Upper lobe of left lung (tissue), 6 donors: Measurements from ENCODE around the gene MSH6. TPM values are rescaled to one million over a fixed set of nuclear protein-coding genes. Genes with fewer than 3 reads are reported as not detected.

Experiments used
- ATAC-seq, 2 donors: fragments of 200-7000 bp; cut with Tn5 transposase; one replicate each; pipeline ENCODE4 v1.9.1; 2022; ENCODE audit warnings: mild to moderate bottlenecking in 2 of 2, moderate library complexity in 2 of 2; ENCODE audit not compliant: low FRiP score in 2 of 2
- DNase-seq, 2 donors: peaks; one replicate each; pipeline ENCODE4 v3.0.0-alpha.2; 2019 to 2020
- H3K27ac ChIP-seq, 4 donors: fragments of 200-600 bp; sonication (generic); one replicate each; pipeline ENCODE4 v1.5.1; 2016 to 2019
- H3K27me3 ChIP-seq, 4 donors: fragments of 200-600 bp; sonication (generic); one replicate each; pipeline ENCODE4 v1.5.1; 2017 to 2019
- H3K36me3 ChIP-seq, 4 donors: fragments of 200-600 bp; sonication (generic); one replicate each; pipeline ENCODE4 v1.5.1; 2016 to 2019
- H3K4me1 ChIP-seq, 4 donors: fragments of 200-600 bp; sonication (generic); one replicate each; pipeline ENCODE4 v1.5.1; 2018 to 2019
- H3K4me3 ChIP-seq, 4 donors: fragments of 200-600 bp; sonication (generic); one replicate each; pipeline ENCODE4 v1.5.1; 2017 to 2019; ENCODE audit warnings: mild to moderate bottlenecking in 2 of 4, moderate library complexity in 1 of 4
- H3K9me3 ChIP-seq, 4 donors: fragments of 200-600 bp; sonication (generic); one replicate each; pipeline ENCODE4 v1.5.1; 2018 to 2019
- CTCF ChIP-seq, 6 experiments: fragments of 450-650 bp in 4 of 6; fragments of 200-600 bp in 2 of 6; sonication (generic) in 2 of 6; IDR thresholded peaks; one replicate each; pipeline ENCODE4 v1.5.1; 2016 to 2019; ENCODE audit warnings: antibody characterized with exemption in 6 of 6
- EP300 ChIP-seq, 4 donors: sonication (generic); formaldehyde crosslinking; IDR thresholded peaks; one replicate each; pipeline ENCODE4 v1.5.1; 2017; ENCODE audit warnings: antibody characterized with exemption in 4 of 4, control low read depth in 2 of 4
- POLR2A ChIP-seq, 4 donors: fragments of 450-650 bp; IDR thresholded peaks; one replicate each; pipeline ENCODE4 v1.5.1; 2016 to 2017; ENCODE audit warnings: antibody characterized with exemption in 4 of 4, mild to moderate bottlenecking in 2 of 4
- POLR2AphosphoS5 ChIP-seq, 2 donors: sonication (generic); formaldehyde crosslinking; IDR thresholded peaks; one replicate each; pipeline ENCODE4 v1.5.1; 2017; ENCODE audit warnings: antibody characterized with exemption in 2 of 2
- WGBS, 2 donors: methylation state at CpG; one replicate each; pipeline ENCODE4 v1.1.5; 2017 to 2018; 5-methylcytosine and 5-hydroxymethylcytosine counted together
- total RNA-seq, 6 donors: library from RNA; depleted of rRNA in 4 of 6; stranded (reverse); fragments of >200 nt in 4 of 6; gene quantifications; one replicate each; pipeline versions ENCODE4 v1.1.0 to v1.2.1, GENCODE V29; 2016 to 2021
- donor health status: DM: no; HTN: no; CAD: no; lungs with moderate emphysema.
- donor health status: DM: no; HTN: yes; CAD: no; lungs with severe emphysema.

The MSH6 gene
- total RNA-seq, 6 donors from 2014 or later: 21.6 to 35.5 (median 30.3) TPM

DNA sequence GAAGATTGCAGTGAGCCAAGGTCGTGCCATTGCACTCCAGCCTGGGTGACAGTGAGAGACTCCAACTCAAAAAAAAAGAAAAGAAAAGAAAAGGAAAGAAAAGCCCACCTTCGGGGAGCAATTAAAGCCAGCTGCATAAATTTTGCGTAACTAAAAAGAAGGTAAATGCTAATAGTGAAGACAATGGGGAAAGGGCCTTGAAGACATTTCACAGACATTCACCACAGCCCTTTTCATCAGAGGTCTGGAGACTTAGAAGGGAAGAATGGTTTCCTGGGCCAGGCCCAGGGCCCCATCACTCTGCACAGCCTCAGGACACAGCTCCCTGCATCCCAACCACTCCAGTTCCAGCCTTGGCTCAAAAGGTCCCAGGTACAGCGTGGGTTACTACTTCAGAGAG lies 35.1 kb upstream of the MSH6 start:
- DNase-seq (no peak), ATAC-seq (no peak)
- Histone ChIP-seq H3K27me3 (no peaks in the 10 kb centered on the region), H3K4me1 (peaks cover 0 to 10% (median 0%) of the 10 kb centered on the region in 4 donors), H3K9me3 (peaks cover 6 to 13% (median 10%) of the 10 kb centered on the region in 4 donors), H3K36me3 (no peaks in the 10 kb centered on the region), H3K4me3 (no peak overlapping the region), H3K27ac (no peak overlapping the region)
- TF ChIP-seq POLR2A (IDR thresholded peaks at IDR 0.05) (no peak), POLR2AphosphoS5 (IDR thresholded peaks at IDR 0.05) (no peak), EP300 (IDR thresholded peaks at IDR 0.05) (no peak), CTCF (IDR thresholded peaks at IDR 0.05) (no peak)
- 88 to 97% methylated on average over 4 of the region's 4 CpGs for WGBS, 2 donors

DNA sequence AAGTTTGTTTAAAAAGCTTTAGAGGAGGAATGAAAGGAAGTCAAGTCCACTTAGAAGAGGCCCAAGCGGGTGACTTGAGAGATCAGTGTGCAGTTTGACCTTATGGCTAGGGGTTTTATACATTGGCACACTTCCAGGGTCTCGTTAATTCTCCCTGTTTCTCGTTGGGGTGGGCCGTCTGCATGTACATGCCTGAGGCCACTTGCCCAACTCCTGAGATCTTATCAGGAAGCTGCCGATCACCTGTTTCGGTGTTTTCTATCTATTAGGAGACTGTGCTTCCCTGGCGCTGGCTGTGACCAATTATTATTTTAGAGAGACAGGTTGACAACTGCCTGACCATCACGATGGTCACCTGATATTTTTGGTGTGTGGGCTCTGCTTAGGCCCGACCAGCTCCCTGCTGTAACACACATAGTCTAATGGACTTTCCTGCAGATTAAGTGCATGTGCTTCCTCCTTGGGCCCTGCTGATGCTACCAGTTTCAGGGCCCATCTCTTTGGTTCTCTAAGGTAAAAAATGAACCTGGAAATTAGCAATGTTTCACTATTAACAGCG lies 31.0 kb upstream of the MSH6 start:
- H3K4me1 ChIP-seq: peaks cover 0 to 16% (median 0%) of the 10 kb centered on the region in 4 donors
- no peak for DNase-seq
- peak overlapping the region in 2 of 4 donors; percentile 18 to 61 for H3K27ac ChIP-seq
- H3K9me3 ChIP-seq: peaks cover 6 to 12% (median 10%) of the 10 kb centered on the region in 4 donors
- 60 to 64% methylated on average over 10 of the region's 10 CpGs for WGBS, 2 donors
- no peaks in the 10 kb centered on the region for H3K36me3 ChIP-seq
- no peaks in the 10 kb centered on the region for H3K27me3 ChIP-seq
- TF ChIP-seq EP300 (IDR thresholded peaks at IDR 0.05) (no peak), POLR2A (IDR thresholded peaks at IDR 0.05) (no peak), CTCF (IDR thresholded peaks at IDR 0.05) (no peak), POLR2AphosphoS5 (IDR thresholded peaks at IDR 0.05) (no peak)
- H3K4me3 ChIP-seq: no peak overlapping the region
- peak in 1 of 2 donors; percentile 22 for ATAC-seq

- Histone ChIP-seq H3K27me3 (no peaks in the 10 kb centered on the region), H3K9me3 (no peaks in the 10 kb centered on the region), H3K27ac (no peak overlapping the region), H3K4me3 (no peak overlapping the region), H3K4me1 (peaks cover 0 to 6% (median 3%) of the 10 kb centered on the region in 4 donors), H3K36me3 (no peaks in the 10 kb centered on the region)
- 65 to 66% methylated on average over 3 of the region's 3 CpGs for WGBS, 2 donors
- TF ChIP-seq POLR2A (IDR thresholded peaks at IDR 0.05) (no peak), POLR2AphosphoS5 (IDR thresholded peaks at IDR 0.05) (no peak), EP300 (IDR thresholded peaks at IDR 0.05) (no peak), CTCF (IDR thresholded peaks at IDR 0.05) (no peak)
- ATAC-seq: no peak
- DNase-seq: no peak
Observed at GRCh38 chr2:47767497-47767844, 15.5 kb upstream of the MSH6 start.

DNA sequence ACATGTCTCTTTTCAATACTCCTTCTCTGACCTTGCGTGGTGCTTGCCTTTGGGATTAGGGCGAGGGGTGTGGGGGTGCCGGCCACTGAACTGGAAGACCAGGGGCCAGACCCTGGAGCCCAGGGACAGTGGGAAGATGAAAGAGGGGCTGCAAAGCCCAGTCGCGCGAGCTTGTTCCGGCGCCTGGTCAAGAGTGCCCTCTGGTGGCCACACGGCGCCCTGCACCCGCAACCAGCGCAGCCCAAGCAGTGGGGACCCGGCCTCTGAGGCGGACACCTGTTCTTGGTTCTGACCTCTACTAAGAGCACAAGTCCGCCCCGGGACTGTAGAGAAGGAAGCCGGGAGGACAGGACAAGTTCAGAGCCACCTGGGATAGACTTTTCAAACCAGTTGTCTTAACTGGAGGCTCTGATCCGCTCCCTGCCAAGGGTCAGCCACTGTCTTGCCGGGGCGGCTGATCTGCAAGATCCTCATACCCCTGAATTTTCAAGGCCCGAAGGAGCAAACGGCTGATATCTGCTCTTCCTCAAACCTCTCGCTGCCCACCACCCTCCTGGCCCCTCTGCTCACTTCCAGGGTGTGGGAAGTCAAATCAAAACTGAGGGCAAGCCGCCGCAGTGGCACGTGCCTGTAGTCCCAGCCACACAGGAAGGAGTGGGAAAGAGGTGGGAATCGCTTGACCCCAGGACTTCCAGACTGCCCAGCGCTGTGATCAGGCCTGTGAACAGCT lies 14.9 kb upstream of the MSH6 start:
- peak; percentile 77 to 92 for ATAC-seq
- Histone ChIP-seq H3K36me3 (no peaks in the 10 kb centered on the region), H3K27me3 (no peaks in the 10 kb centered on the region), H3K9me3 (no peaks in the 10 kb centered on the region), H3K4me1 (peaks cover 0 to 6% (median 3%) of the 10 kb centered on the region in 4 donors), H3K27ac (no peak overlapping the region), H3K4me3 (no peak overlapping the region)
- peak; percentile 69 to 95 for DNase-seq
- 29 to 52% methylated on average over 13 to 28 of the region's 28 CpGs for WGBS, 2 donors
- TF ChIP-seq CTCF (IDR thresholded peaks at IDR 0.05) (peak; percentile 92 to 100 (median 96)), POLR2AphosphoS5 (IDR thresholded peaks at IDR 0.05) (no peak)
